RWPE2 (cell line): ENCODE measurements around the gene ADPRM.

ENCODE experiments used
- ATAC-seq: fragments of 200-7000 bp; cut with Tn5 transposase; 3 replicates; pipeline ENCODE4 v1.9.1; 2021; ENCODE audit warnings: low read depth
- DNase-seq: peaks from one replicate; pipeline ENCODE4 v3.0.0-alpha.2; 2020; ENCODE audit warnings: low spot score
- H3K27ac ChIP-seq: fragments of 450-650 bp; 2 replicates; pipeline ENCODE4 v1.5.1; 2017; ENCODE audit warnings: mild to moderate bottlenecking; ENCODE audit not compliant: poor library complexity, severe bottlenecking
- H3K27me3 ChIP-seq: fragments of 250-450 bp; sonication (Bioruptor Pico); 2 replicates; pipeline ENCODE4 v1.5.1; 2021; ENCODE audit warnings: mild to moderate bottlenecking, moderate library complexity; ENCODE audit not compliant: insufficient read depth, poor library complexity, severe bottlenecking
- H3K36me3 ChIP-seq: fragments of 250-450 bp; sonication (Bioruptor Pico); 2 replicates; pipeline ENCODE4 v1.5.1; 2020; ENCODE audit warnings: low read depth, mild to moderate bottlenecking, moderate library complexity
- H3K4me1 ChIP-seq: fragments of 250-450 bp; sonication (Bioruptor Pico); 2 replicates; pipeline ENCODE4 v1.5.1; 2021; ENCODE audit warnings: mild to moderate bottlenecking, moderate library complexity; ENCODE audit not compliant: insufficient read depth, poor library complexity, severe bottlenecking
- H3K4me3 ChIP-seq: fragments of 250-450 bp; sonication (Bioruptor Pico); 2 replicates; pipeline ENCODE4 v1.5.1; 2021; ENCODE audit warnings: mild to moderate bottlenecking, moderate library complexity; ENCODE audit not compliant: severe bottlenecking
- H3K9me3 ChIP-seq: fragments of 250-450 bp; sonication (Bioruptor Pico); 2 replicates; pipeline ENCODE4 v1.5.1; 2021; ENCODE audit warnings: mild to moderate bottlenecking, moderate library complexity; ENCODE audit not compliant: severe bottlenecking
- TF ChIP-seq, protein P1 (sequence below): fragments of 450-650 bp; IDR thresholded peaks from one replicate; pipeline ENCODE4 v1.5.1; 2017; ENCODE audit warnings: mild to moderate bottlenecking, moderate library complexity; ENCODE audit not compliant: poor library complexity, severe bottlenecking

Gene ADPRM

DNA sequence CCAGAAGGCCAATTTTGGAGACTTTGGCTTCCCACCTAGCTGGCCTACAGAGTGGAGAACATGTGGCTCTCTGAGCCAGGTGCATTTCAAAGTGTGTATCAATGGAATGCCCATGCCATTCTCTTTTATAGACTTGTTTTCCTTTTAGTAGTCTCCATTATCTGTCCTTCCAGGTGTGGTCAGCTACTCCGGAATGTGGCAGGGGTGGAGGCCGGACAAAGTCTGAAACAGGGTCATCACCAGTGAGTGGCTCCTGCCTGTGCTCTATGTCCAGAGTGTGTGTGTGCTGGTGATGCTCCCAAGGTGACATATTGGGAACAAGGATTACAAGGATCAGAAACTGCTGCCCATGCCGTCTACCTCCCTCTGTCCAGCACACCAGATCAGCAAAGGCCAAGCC, 36.3 kb downstream of the ADPRM start:
- H3K4me3 ChIP-seq = no peak overlapping the region
- no peaks in the 10 kb centered on the region for H3K9me3 ChIP-seq
- ATAC-seq = no peak
- H3K4me1 ChIP-seq = no peaks in the 10 kb centered on the region
- TF ChIP-seq, protein P1, sequence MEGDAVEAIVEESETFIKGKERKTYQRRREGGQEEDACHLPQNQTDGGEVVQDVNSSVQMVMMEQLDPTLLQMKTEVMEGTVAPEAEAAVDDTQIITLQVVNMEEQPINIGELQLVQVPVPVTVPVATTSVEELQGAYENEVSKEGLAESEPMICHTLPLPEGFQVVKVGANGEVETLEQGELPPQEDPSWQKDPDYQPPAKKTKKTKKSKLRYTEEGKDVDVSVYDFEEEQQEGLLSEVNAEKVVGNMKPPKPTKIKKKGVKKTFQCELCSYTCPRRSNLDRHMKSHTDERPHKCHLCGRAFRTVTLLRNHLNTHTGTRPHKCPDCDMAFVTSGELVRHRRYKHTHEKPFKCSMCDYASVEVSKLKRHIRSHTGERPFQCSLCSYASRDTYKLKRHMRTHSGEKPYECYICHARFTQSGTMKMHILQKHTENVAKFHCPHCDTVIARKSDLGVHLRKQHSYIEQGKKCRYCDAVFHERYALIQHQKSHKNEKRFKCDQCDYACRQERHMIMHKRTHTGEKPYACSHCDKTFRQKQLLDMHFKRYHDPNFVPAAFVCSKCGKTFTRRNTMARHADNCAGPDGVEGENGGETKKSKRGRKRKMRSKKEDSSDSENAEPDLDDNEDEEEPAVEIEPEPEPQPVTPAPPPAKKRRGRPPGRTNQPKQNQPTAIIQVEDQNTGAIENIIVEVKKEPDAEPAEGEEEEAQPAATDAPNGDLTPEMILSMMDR = no peak
- H3K27ac ChIP-seq = no peak overlapping the region
- no peak for DNase-seq
- no peaks in the 10 kb centered on the region for H3K36me3 ChIP-seq
- no peaks in the 10 kb centered on the region for H3K27me3 ChIP-seq

DNA sequence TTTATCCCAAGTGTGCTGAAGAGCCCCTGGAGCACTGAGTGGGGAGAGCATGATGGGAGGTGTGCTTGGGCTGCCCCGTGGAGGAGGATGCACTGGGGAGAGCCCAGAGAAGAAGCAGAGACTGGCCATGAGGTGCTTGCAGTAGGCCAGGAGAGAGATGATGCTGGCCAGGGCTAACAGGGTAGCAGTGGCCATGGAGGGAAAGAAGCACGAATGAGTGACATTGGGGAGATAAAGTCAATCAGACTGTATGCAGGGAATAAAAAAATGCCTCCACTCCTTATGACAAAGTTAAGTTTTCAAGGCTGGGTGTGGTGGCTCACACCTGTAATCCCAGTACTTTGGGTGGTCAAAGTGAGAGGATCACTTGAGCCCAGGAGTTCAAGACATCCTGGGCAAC, 37.9 kb downstream of the ADPRM start:
- no peak overlapping the region for H3K27ac ChIP-seq
- H3K27me3 ChIP-seq = no peaks in the 10 kb centered on the region
- H3K4me1 ChIP-seq = no peaks in the 10 kb centered on the region
- no peaks in the 10 kb centered on the region for H3K36me3 ChIP-seq
- TF ChIP-seq, protein P1 = no peak
- no peak for DNase-seq
- no peak overlapping the region for H3K4me3 ChIP-seq
- no peaks in the 10 kb centered on the region for H3K9me3 ChIP-seq
- ATAC-seq = no peak

DNA sequence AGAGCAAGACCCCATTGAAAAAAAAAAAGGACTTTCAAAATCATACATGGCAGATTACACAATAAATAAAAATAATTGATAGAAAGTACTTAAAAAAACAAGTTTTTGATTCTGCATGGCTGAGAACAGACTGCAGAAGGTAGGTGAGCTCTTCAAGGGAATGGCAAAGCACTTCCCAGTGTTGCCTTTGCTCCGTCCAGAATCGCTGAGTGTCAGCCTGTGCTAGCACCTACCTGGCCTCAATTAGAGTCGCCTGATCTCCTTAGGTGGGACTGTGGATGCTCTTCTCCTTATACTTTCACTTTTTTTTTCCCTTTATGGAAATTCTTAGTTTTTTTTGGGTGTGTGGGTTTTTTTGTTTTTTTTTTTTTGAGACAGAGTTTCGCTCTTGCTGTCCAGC, 38.4 kb downstream of the ADPRM start:
- no peaks in the 10 kb centered on the region for H3K4me1 ChIP-seq
- H3K36me3 ChIP-seq = no peaks in the 10 kb centered on the region
- no peak overlapping the region for H3K4me3 ChIP-seq
- no peaks in the 10 kb centered on the region for H3K27me3 ChIP-seq
- TF ChIP-seq, protein P1 = no peak
- H3K27ac ChIP-seq = no peak overlapping the region
- ATAC-seq (no peak), DNase-seq (no peak)
- no peaks in the 10 kb centered on the region for H3K9me3 ChIP-seq

DNA sequence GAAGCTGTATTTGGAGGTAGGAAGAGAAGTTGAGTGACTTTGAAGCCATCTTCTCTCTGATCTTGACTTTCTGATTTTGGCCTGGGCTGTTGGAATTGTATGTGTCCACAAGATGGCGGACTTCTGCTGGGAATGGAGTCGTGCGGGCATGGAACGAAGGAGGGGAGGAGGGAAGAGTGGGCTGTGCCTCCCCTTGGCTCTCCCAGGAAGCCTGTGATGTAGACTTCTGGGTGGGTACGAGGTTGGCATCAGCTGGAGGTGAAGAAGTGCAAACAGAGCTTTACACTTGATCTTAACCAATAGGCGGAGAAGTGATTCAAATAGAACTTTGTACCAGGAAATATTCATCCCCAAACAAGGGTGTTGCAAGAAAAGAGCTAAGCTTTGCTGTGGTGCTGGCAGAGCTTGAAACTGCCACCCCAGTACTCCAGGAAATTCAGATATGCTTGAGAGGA, 39.8 kb downstream of the ADPRM start:
- no peaks in the 10 kb centered on the region for H3K4me1 ChIP-seq
- DNase-seq = no peak

DNA sequence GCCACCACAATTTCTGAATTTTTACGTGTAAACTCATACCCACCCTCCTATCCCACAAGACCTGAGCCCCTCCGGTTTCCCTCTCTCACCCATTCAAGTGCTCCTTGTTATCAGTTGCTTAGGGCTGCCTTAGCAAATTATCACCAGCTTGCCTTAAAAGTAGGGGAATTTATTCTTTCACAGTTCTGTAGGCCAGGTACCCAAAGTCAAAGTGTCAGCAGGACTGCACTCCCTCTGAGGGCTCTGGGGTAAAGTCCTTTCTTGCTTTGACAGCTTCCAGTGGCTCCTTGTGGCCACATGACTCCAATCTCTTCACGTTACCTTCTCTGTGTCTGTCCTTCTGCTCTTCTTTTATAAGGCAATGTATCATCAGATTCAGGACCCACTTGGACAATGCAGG, 40.3 kb downstream of the ADPRM start:
- TF ChIP-seq, protein P1 = no peak
- H3K27ac ChIP-seq = no peak overlapping the region
- no peak for ATAC-seq
- no peak for DNase-seq
- no peaks in the 10 kb centered on the region for H3K27me3 ChIP-seq
- H3K4me1 ChIP-seq = no peaks in the 10 kb centered on the region
- H3K36me3 ChIP-seq = no peaks in the 10 kb centered on the region
- H3K4me3 ChIP-seq = no peak overlapping the region
- no peaks in the 10 kb centered on the region for H3K9me3 ChIP-seq

More for the DNA sequence above, 39.8 kb downstream of the ADPRM start:
- no peaks in the 10 kb centered on the region for H3K9me3 ChIP-seq
- H3K36me3 ChIP-seq = no peaks in the 10 kb centered on the region
- H3K27me3 ChIP-seq = no peaks in the 10 kb centered on the region
- H3K4me3 ChIP-seq = no peak overlapping the region
- TF ChIP-seq, protein P1 = peak; percentile 77
- H3K27ac ChIP-seq = no peak overlapping the region
- ATAC-seq = peak; percentile 74
